Stimulated activated naive B cell treated with anti-CD40 and anti-IgM and Interleukin-4, amounts not matched to agents 10 μg/mL and 1 μg/mL and 100 μg/mL, for 72 hours (primary cell): ENCODE data around the gene PSTPIP2.
A peak's percentile ranks its signal among the peaks of the same experiment; 100 is the strongest.
"Not testable (repeated sequence)": the region's sequence is repeated elsewhere in the genome, so short reads cannot be mapped to it uniquely, and the experiment has no call there.

Experiments
- ATAC-seq, 2 donors: fragments of 150-1000 bp; cut with Tn5 transposase; replicated peaks; 2 replicates each; pipeline ENCODE4 v1.10.0; 2021; ENCODE audit warnings: moderate library complexity in 1 of 2
- DNase-seq: peaks from one replicate; pipeline ENCODE4 v3.0.0; 2021
- H3K27ac Mint-ChIP-seq: one replicate; pipeline ENCODE4 v1.8.0; 2022; ENCODE audit warnings: mild to moderate bottlenecking, mixed read lengths
- H3K27me3 Mint-ChIP-seq, 2 donors: one replicate each; pipeline ENCODE4 v1.8.0; 2022; ENCODE audit warnings: mixed read lengths in 2 of 2
- H3K36me3 Mint-ChIP-seq, 2 donors: one replicate each; pipeline ENCODE4 v1.8.0; 2022; ENCODE audit warnings: mixed read lengths in 2 of 2, mild to moderate bottlenecking in 1 of 2
- H3K4me1 Mint-ChIP-seq, 2 donors: one replicate each; pipeline ENCODE4 v1.8.0; 2022; ENCODE audit warnings: mixed read lengths in 2 of 2, mild to moderate bottlenecking in 1 of 2
- H3K4me3 Mint-ChIP-seq, 2 donors: one replicate each; pipeline ENCODE4 v1.8.0; 2022; ENCODE audit warnings: mild to moderate bottlenecking in 2 of 2, mixed read lengths in 2 of 2, moderate library complexity in 1 of 2
- H3K9me3 Mint-ChIP-seq, 2 donors: one replicate each; pipeline ENCODE4 v1.8.0; 2022; ENCODE audit warnings: mixed read lengths in 2 of 2, mild to moderate bottlenecking in 1 of 2

Gene PSTPIP2

GRCh38 chr18:46001074-46001473 lies 71.0 kb downstream of the PSTPIP2 start:
- H3K4me1 Mint-ChIP-seq: peaks cover 10 to 11% of the 10 kb centered on the region in 2 donors
- no peak overlapping the region for H3K27ac Mint-ChIP-seq
- ATAC-seq (no peak), DNase-seq (no peak)
- no peak overlapping the region for H3K4me3 Mint-ChIP-seq
- H3K27me3 Mint-ChIP-seq: peaks cover 0 to 5% of the 10 kb centered on the region in 2 donors
- H3K36me3 Mint-ChIP-seq: peaks cover 24 to 30% of the 10 kb centered on the region in 2 donors
- peaks cover 12 to 13% of the 10 kb centered on the region in 2 donors for H3K9me3 Mint-ChIP-seq

GRCh38 chr18:45999536-45999935 lies 72.5 kb downstream of the PSTPIP2 start:
- no peak overlapping the region for H3K27ac Mint-ChIP-seq
- DNase-seq: no peak
- peaks cover 0 to 5% of the 10 kb centered on the region in 2 donors for H3K27me3 Mint-ChIP-seq
- peaks cover 12 to 13% of the 10 kb centered on the region in 2 donors for H3K9me3 Mint-ChIP-seq
- peaks cover 10 to 11% of the 10 kb centered on the region in 2 donors for H3K4me1 Mint-ChIP-seq
- H3K36me3 Mint-ChIP-seq: peaks cover 24 to 36% of the 10 kb centered on the region in 2 donors
- no peak overlapping the region for H3K4me3 Mint-ChIP-seq
- ATAC-seq: no peak

- H3K4me3 Mint-ChIP-seq: no peak overlapping the region
- peaks cover 24 to 44% of the 10 kb centered on the region in 2 donors for H3K36me3 Mint-ChIP-seq
- H3K9me3 Mint-ChIP-seq: peaks cover 12 to 13% of the 10 kb centered on the region in 2 donors
- H3K27ac Mint-ChIP-seq: no peak overlapping the region
- DNase-seq (no peak), ATAC-seq (no peak)
- peaks cover 10 to 11% of the 10 kb centered on the region in 2 donors for H3K4me1 Mint-ChIP-seq
- H3K27me3 Mint-ChIP-seq: peaks cover 0 to 5% of the 10 kb centered on the region in 2 donors
Observed at GRCh38 chr18:45998244-45998643, 73.8 kb downstream of the PSTPIP2 start.

- ATAC-seq (peak; percentile 69 to 84), DNase-seq (no peak)
- H3K27me3 Mint-ChIP-seq: peaks cover 0 to 3% of the 10 kb centered on the region in 2 donors
- peaks cover 9 to 10% of the 10 kb centered on the region in 2 donors for H3K9me3 Mint-ChIP-seq
- H3K36me3 Mint-ChIP-seq: peaks cover 20 to 43% of the 10 kb centered on the region in 2 donors
- H3K27ac Mint-ChIP-seq: no peak overlapping the region
- peaks cover 10 to 11% of the 10 kb centered on the region in 2 donors for H3K4me1 Mint-ChIP-seq
- no peak overlapping the region for H3K4me3 Mint-ChIP-seq
Observed at GRCh38 chr18:45997700-45998151, 74.3 kb downstream of the PSTPIP2 start.

- Mint-ChIP-seq H3K9me3 (no peaks in the 10 kb centered on the region), H3K27me3 (no peaks in the 10 kb centered on the region), H3K36me3 (peaks cover 15 to 36% of the 10 kb centered on the region in 2 donors), H3K4me1 (peaks cover 10 to 11% of the 10 kb centered on the region in 2 donors), H3K27ac (no peak overlapping the region), H3K4me3 (no peak overlapping the region)
- ATAC-seq (no peak), DNase-seq (no peak)
Observed at GRCh38 chr18:45995461-45995860, 76.6 kb downstream of the PSTPIP2 start.

GRCh38 chr18:45993438-45993837 lies 78.6 kb downstream of the PSTPIP2 start:
- Mint-ChIP-seq H3K4me3 (no peak overlapping the region), H3K9me3 (peaks cover 1 to 5% of the 10 kb centered on the region in 2 donors), H3K27me3 (no peaks in the 10 kb centered on the region), H3K36me3 (peaks cover 14 to 38% of the 10 kb centered on the region in 2 donors), H3K27ac (no peak overlapping the region), H3K4me1 (peaks cover 8% of the 10 kb centered on the region in 2 donors)
- no peak for ATAC-seq
- no peak for DNase-seq

GRCh38 chr18:45992527-45992926 lies 79.5 kb downstream of the PSTPIP2 start:
- not testable (repeated sequence) for H3K9me3 Mint-ChIP-seq, H3K27ac Mint-ChIP-seq, H3K27me3 Mint-ChIP-seq, H3K4me3 Mint-ChIP-seq, ATAC-seq, DNase-seq, H3K4me1 Mint-ChIP-seq
- H3K36me3 Mint-ChIP-seq: peaks cover 14 to 38% of the 10 kb centered on the region in 2 donors

- ATAC-seq: no peak
- Mint-ChIP-seq H3K4me3 (no peak overlapping the region), H3K27ac (no peak overlapping the region), H3K27me3 (no peaks in the 10 kb centered on the region), H3K4me1 (no peaks in the 10 kb centered on the region), H3K9me3 (peaks cover 1 to 5% of the 10 kb centered on the region in 2 donors), H3K36me3 (peaks cover 14 to 38% of the 10 kb centered on the region in 2 donors)
- DNase-seq: no peak
Observed at GRCh38 chr18:45991788-45992187, 80.3 kb downstream of the PSTPIP2 start.

GRCh38 chr18:45984546-45985235 lies 87.4 kb downstream of the PSTPIP2 start:
- no peak for DNase-seq
- no peak overlapping the region for H3K27ac Mint-ChIP-seq

GRCh38 chr18:45981821-45982220 lies 90.2 kb downstream of the PSTPIP2 start:
- peaks cover 0 to 7% of the 10 kb centered on the region in 2 donors for H3K27me3 Mint-ChIP-seq
- no peak for ATAC-seq

More at GRCh38 chr18:45984546-45985235, 87.4 kb downstream of the PSTPIP2 start:
- ATAC-seq: no peak
- Mint-ChIP-seq H3K27me3 (peaks cover 0 to 7% of the 10 kb centered on the region in 2 donors), H3K4me3 (no peak overlapping the region), H3K9me3 (peaks cover 1 to 5% of the 10 kb centered on the region in 2 donors), H3K36me3 (peaks cover 7 to 9% of the 10 kb centered on the region in 2 donors), H3K4me1 (peaks cover 6 to 9% of the 10 kb centered on the region in 2 donors)

GRCh38 chr18:45980229-45980628 lies 91.8 kb downstream of the PSTPIP2 start:
- Mint-ChIP-seq H3K4me3 (no peak overlapping the region), H3K27ac (no peak overlapping the region), H3K4me1 (peaks cover 6 to 9% of the 10 kb centered on the region in 2 donors), H3K27me3 (peaks cover 0 to 7% of the 10 kb centered on the region in 2 donors), H3K9me3 (no peaks in the 10 kb centered on the region), H3K36me3 (peaks cover 0 to 4% of the 10 kb centered on the region in 2 donors)
- no peak for DNase-seq
- ATAC-seq: no peak

More at GRCh38 chr18:45981821-45982220, 90.2 kb downstream of the PSTPIP2 start:
- DNase-seq: no peak
- Mint-ChIP-seq H3K27ac (no peak overlapping the region), H3K36me3 (peaks cover 0 to 4% of the 10 kb centered on the region in 2 donors), H3K4me3 (no peak overlapping the region), H3K4me1 (peaks cover 6 to 9% of the 10 kb centered on the region in 2 donors), H3K9me3 (no peaks in the 10 kb centered on the region)

GRCh38 chr18:45978084-45978483 lies 94.0 kb downstream of the PSTPIP2 start:
- no peaks in the 10 kb centered on the region for H3K9me3 Mint-ChIP-seq
- ATAC-seq (peak; percentile 29 to 67), DNase-seq (no peak)
- peaks cover 9% of the 10 kb centered on the region in 2 donors for H3K4me1 Mint-ChIP-seq
- no peak overlapping the region for H3K27ac Mint-ChIP-seq
- peaks cover 0 to 4% of the 10 kb centered on the region in 2 donors for H3K36me3 Mint-ChIP-seq
- peaks cover 0 to 4% of the 10 kb centered on the region in 2 donors for H3K27me3 Mint-ChIP-seq
- H3K4me3 Mint-ChIP-seq: no peak overlapping the region

- H3K36me3 Mint-ChIP-seq: no peaks in the 10 kb centered on the region
- DNase-seq (no peak), ATAC-seq (no peak)
- H3K27ac Mint-ChIP-seq: no peak overlapping the region
- peaks cover 4 to 5% of the 10 kb centered on the region in 2 donors for H3K4me1 Mint-ChIP-seq
- no peaks in the 10 kb centered on the region for H3K9me3 Mint-ChIP-seq
- H3K4me3 Mint-ChIP-seq: no peak overlapping the region
- H3K27me3 Mint-ChIP-seq: no peaks in the 10 kb centered on the region
Observed at GRCh38 chr18:45976974-45977373, 95.1 kb downstream of the PSTPIP2 start.

GRCh38 chr18:45976566-45976965 lies 95.5 kb downstream of the PSTPIP2 start:
- H3K27me3 Mint-ChIP-seq: no peaks in the 10 kb centered on the region
- H3K9me3 Mint-ChIP-seq: no peaks in the 10 kb centered on the region
- H3K4me1 Mint-ChIP-seq: peaks cover 4 to 5% of the 10 kb centered on the region in 2 donors
- DNase-seq: no peak
- no peak overlapping the region for H3K27ac Mint-ChIP-seq
- H3K36me3 Mint-ChIP-seq: no peaks in the 10 kb centered on the region
- H3K4me3 Mint-ChIP-seq: no peak overlapping the region
- no peak for ATAC-seq

GRCh38 chr18:45974088-45974536 lies 97.9 kb downstream of the PSTPIP2 start:
- Mint-ChIP-seq H3K4me3 (no peak overlapping the region), H3K9me3 (no peaks in the 10 kb centered on the region), H3K27me3 (no peaks in the 10 kb centered on the region), H3K4me1 (peaks cover 4 to 5% of the 10 kb centered on the region in 2 donors), H3K36me3 (no peaks in the 10 kb centered on the region), H3K27ac (no peak overlapping the region)
- DNase-seq (peak; percentile 22), ATAC-seq (peak; percentile 70 to 73)
